BE2C (cell line): ENCODE measurements around the gene TUBG1.

ENCODE experiments used
- DNase-seq: peaks from one replicate; pipeline ENCODE4 v3.0.0-alpha.2; 2020
- H3K27me3 ChIP-seq: fragments of 250-450 bp; sonication (Bioruptor Pico); 2 replicates; pipeline ENCODE4 v1.5.1; 2020; ENCODE audit warnings: mild to moderate bottlenecking
- H3K36me3 ChIP-seq: fragments of 250-450 bp; sonication (Bioruptor Pico); 2 replicates; pipeline ENCODE4 v1.5.1; 2020; ENCODE audit warnings: mild to moderate bottlenecking
- H3K4me1 ChIP-seq: fragments of 250-450 bp; sonication (Bioruptor Pico); 2 replicates; pipeline ENCODE4 v1.5.1; 2020
- H3K4me3 ChIP-seq: 2 replicates; pipeline ENCODE4 v1.5.1; 2011; ENCODE audit warnings: low read depth, low read length
- H3K9me3 ChIP-seq: fragments of 250-450 bp; sonication (Bioruptor Pico); 2 replicates; pipeline ENCODE4 v1.5.1; 2020
- CTCF ChIP-seq: IDR thresholded peaks from 2 replicates; pipeline ENCODE4 v1.5.1; 2012; ENCODE audit warnings: mild to moderate bottlenecking, low read depth, low read length

Gene TUBG1

GRCh38 chr17:42629411-42630009 is 20.0 kb downstream of the TUBG1 start:
- Histone ChIP-seq H3K4me3 (no peak overlapping the region), H3K36me3 (no peaks in the 10 kb centered on the region), H3K4me1 (peaks cover 6% of the 10 kb centered on the region), H3K9me3 (no peaks in the 10 kb centered on the region), H3K27me3 (no peaks in the 10 kb centered on the region)
- DNase-seq = no peak
- TF ChIP-seq CTCF = no peak

GRCh38 chr17:42632949-42633444 is 23.5 kb downstream of the TUBG1 start:
- H3K4me3 ChIP-seq = no peak overlapping the region
- no peaks in the 10 kb centered on the region for H3K36me3 ChIP-seq
- no peak for DNase-seq
- H3K4me1 ChIP-seq = peaks cover 6% of the 10 kb centered on the region
- TF ChIP-seq CTCF = no peak
- no peaks in the 10 kb centered on the region for H3K9me3 ChIP-seq
- H3K27me3 ChIP-seq = no peaks in the 10 kb centered on the region

DNA sequence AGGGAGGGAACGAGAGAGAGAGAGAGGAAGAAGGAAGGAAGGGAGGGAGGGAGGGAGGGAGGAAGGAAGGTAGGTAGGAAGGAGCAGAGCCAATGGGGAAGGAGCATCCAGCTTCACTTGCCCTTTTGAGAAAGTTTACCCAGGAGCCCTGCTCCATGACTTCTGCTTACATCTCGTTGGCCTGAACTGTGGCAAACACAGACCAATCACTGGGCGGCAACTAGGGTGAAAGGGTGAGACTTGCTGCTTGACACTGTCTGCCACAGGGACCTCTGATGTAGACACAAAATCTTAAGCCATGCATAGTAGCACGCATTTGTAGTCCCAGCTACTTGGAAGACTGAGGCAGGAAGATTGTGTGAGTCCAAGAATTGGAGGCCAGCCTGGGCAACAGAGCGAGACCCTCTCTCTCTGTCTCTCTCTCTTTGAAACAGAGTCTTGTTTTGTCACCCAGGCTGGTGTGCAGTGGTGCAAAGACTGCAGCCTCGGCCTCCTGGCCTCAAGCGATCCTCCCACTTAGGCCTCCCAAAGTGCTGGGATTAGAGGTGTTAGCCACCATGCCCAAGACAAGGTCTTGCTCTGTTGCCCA is 30.1 kb downstream of the TUBG1 start:
- H3K4me3 ChIP-seq = no peak overlapping the region
- H3K9me3 ChIP-seq = no peaks in the 10 kb centered on the region
- H3K27me3 ChIP-seq = no peaks in the 10 kb centered on the region
- no peak for TF ChIP-seq CTCF
- H3K4me1 ChIP-seq = no peaks in the 10 kb centered on the region
- no peaks in the 10 kb centered on the region for H3K36me3 ChIP-seq
- DNase-seq = no peak

DNA sequence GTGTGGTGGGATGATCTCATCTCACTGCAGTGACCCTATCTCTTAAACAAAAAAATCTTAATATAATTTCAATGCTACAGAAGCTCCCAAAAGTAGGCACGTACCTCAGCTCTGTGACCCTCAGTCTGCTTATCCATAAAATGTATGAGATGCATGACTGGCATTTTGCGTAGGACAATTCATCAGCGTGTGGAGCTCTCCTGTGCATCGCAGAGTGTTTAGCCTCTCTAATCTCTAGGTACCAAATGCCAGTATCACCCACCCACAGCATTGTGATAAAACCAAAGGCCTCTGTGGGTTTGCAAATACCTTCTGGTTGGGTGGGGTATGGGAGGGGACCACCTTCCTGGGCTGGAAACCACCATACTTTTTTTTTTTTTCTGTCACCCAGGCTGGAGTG is 30.6 kb downstream of the TUBG1 start:
- Histone ChIP-seq H3K4me3 (no peak overlapping the region), H3K4me1 (no peaks in the 10 kb centered on the region), H3K27me3 (no peaks in the 10 kb centered on the region), H3K36me3 (no peaks in the 10 kb centered on the region), H3K9me3 (no peaks in the 10 kb centered on the region)
- no peak for DNase-seq
- no peak for TF ChIP-seq CTCF

DNA sequence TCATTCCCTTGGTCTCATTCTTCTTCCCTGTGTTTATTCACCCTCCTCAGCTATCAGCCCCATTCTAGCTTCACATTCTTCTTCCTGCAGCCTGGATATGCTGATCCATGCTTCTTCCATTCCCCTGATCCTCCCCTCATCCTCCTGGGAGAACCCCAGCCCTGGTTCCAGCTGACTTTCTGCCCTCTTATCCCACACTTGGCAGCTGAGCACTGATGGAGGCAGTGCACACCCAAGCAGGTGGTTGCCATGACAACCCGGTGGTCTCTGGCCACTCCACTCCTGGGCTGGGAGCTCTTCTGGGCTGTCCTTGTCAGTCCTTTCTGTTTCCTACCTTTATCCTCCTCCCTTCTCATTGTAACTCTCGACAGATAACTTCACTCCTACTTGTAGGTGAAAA is 32.9 kb downstream of the TUBG1 start:
- DNase-seq = peak; percentile 44
- no peaks in the 10 kb centered on the region for H3K9me3 ChIP-seq
- H3K36me3 ChIP-seq = no peaks in the 10 kb centered on the region
- no peaks in the 10 kb centered on the region for H3K27me3 ChIP-seq
- no peak for TF ChIP-seq CTCF
- H3K4me3 ChIP-seq = no peak overlapping the region
- no peaks in the 10 kb centered on the region for H3K4me1 ChIP-seq

- no peak overlapping the region for H3K4me3 ChIP-seq
- TF ChIP-seq CTCF = no peak
- H3K27me3 ChIP-seq = no peaks in the 10 kb centered on the region
- no peaks in the 10 kb centered on the region for H3K36me3 ChIP-seq
- DNase-seq = no peak
- no peaks in the 10 kb centered on the region for H3K4me1 ChIP-seq
- no peaks in the 10 kb centered on the region for H3K9me3 ChIP-seq
These were observed 38.3 kb downstream of the TUBG1 start for GRCh38 chr17:42647778-42648177.
